WI38 (cell line): ENCODE results near the gene CLEC4D.

Experiments
- H3K4me3 ChIP-seq: 2 replicates; pipeline ENCODE4 v1.5.1; 2011; ENCODE audit warnings: low read depth, mild to moderate bottlenecking, control low read depth, low read length
- TF ChIP-seq, protein P1 (sequence below): IDR thresholded peaks from 2 replicates; pipeline ENCODE4 v1.5.1; 2012; ENCODE audit warnings: low read depth, mild to moderate bottlenecking, control low read depth, low read length

Gene CLEC4D

GRCh38 chr12:8513256-8513655 is at the start of gene CLEC4D:
Gene CLEC4D (plus strand): TSS chr12:8513503. CDS start chr12:8513733, 230 bp downstream.
- TF ChIP-seq, protein P1, sequence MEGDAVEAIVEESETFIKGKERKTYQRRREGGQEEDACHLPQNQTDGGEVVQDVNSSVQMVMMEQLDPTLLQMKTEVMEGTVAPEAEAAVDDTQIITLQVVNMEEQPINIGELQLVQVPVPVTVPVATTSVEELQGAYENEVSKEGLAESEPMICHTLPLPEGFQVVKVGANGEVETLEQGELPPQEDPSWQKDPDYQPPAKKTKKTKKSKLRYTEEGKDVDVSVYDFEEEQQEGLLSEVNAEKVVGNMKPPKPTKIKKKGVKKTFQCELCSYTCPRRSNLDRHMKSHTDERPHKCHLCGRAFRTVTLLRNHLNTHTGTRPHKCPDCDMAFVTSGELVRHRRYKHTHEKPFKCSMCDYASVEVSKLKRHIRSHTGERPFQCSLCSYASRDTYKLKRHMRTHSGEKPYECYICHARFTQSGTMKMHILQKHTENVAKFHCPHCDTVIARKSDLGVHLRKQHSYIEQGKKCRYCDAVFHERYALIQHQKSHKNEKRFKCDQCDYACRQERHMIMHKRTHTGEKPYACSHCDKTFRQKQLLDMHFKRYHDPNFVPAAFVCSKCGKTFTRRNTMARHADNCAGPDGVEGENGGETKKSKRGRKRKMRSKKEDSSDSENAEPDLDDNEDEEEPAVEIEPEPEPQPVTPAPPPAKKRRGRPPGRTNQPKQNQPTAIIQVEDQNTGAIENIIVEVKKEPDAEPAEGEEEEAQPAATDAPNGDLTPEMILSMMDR, result no peak
- H3K4me3 ChIP-seq, result no peak within 1 kb of the TSS

DNA sequence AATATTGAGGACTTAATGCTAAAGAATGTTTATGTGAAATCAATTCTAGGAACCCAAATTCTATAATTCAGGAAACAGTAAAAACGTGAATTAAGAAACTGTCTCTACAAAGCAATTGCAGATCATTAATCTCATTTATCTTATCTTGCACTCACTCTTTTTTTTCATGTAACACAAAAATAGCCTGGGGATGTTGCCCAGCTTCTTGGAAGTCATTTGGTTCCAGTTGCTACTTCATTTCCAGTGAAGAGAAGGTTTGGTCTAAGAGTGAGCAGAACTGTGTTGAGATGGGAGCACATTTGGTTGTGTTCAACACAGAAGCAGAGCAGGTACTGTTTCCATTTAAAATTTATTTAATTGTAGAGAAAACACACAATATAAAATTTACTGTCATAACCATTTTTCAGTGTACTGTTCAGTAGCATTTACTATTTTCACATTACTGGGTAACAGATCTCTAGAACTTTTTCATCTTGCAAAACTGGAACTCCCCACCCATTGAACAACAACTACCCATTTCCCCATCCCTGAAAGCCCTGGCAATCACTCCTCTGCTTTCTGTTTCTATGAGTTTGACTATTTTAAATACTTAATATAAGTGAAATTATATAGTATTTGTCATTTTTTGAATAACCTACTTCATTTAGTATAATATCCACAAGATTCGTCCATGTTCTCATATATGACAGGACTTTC is 47.9 kb upstream of the CLEC4D start:
- no peak overlapping the region for H3K4me3 ChIP-seq
- TF ChIP-seq, protein P1, result no peak

DNA sequence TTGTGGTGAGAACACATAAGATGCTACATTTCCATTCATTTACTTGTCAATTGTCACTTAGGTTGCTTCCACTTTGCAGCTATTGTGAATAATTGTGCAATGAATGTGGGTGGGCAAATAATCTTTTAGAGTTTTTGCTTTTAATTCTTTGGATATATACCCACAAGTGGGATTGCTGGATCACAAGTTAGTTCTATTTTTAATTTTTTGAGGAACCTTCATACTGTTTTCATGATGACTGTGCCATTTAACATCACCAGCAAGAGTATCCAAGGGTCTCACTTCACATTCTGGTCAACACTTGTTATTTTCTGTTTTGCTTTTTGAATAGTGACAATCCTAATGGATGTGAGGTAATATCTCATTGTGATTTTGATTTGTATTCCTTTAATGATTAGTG is 47.1 kb upstream of the CLEC4D start:
- no peak overlapping the region for H3K4me3 ChIP-seq
- TF ChIP-seq, protein P1, result no peak

- TF ChIP-seq, protein P1, result no peak
- H3K4me3 ChIP-seq, result no peak overlapping the region
Measured at GRCh38 chr12:8471090-8471489, 42.2 kb upstream of the CLEC4D start.

- TF ChIP-seq, protein P1, result no peak
- H3K4me3 ChIP-seq, result no peak overlapping the region
Measured at GRCh38 chr12:8475508-8476203, 37.6 kb upstream of the CLEC4D start.

DNA sequence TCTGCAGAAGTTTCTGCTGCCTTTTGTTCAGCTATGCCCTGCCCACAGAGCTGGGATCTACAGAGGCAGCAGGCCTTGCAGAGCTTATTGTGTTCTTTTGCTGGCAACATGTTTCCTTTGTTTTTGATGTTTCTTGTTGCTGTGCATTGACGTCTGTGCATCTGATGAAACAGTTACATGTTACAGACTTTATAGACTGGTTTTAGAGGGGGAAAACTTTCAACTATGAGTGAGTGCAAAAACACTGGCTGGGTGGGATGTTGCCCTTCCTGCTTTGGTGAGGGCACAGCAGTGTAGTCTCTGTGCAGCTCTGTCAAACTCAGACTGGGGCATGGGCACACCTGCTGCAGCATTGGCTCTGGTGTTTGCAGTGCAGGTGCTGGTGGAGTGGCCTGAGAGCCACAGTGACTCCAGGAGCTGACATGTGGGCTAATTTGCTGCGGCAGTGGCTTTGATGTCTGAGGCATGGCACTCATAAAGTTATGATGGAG is 30.7 kb upstream of the CLEC4D start:
- TF ChIP-seq, protein P1, result no peak
- no peak overlapping the region for H3K4me3 ChIP-seq

GRCh38 chr12:8483079-8483478 is 30.2 kb upstream of the CLEC4D start:
- TF ChIP-seq, protein P1, result no peak
- H3K4me3 ChIP-seq, result no peak overlapping the region
